Right cardiac atrium (tissue), 5 donors: ENCODE measurements around the gene GPR17. TPM values are rescaled to one million over a fixed set of nuclear protein-coding genes. Genes with fewer than 3 reads are reported as not detected.
A peak's percentile ranks its signal among the peaks of the same experiment; 100 is the strongest.

ENCODE experiments used
- ATAC-seq, 2 donors: fragments of 200-7000 bp; cut with Tn5 transposase; one replicate each; pipeline versions ENCODE4 v1.8.0 to v1.9.1; 2020; ENCODE audit warnings: moderate library complexity in 2 of 2, mild to moderate bottlenecking in 1 of 2
- DNase-seq, 3 donors: peaks; one replicate each; pipeline ENCODE4 v3.0.0-alpha.2; 2020
- H3K27ac ChIP-seq: one replicate; pipeline ENCODE4 v1.5.1; 2013; ENCODE audit warnings: mild to moderate bottlenecking, low read length, control low read depth, moderate library complexity
- H3K27me3 ChIP-seq: one replicate; pipeline ENCODE4 v1.6.1; 2013; ENCODE audit not compliant: control insufficient read depth, insufficient read depth
- H3K4me1 ChIP-seq: one replicate; pipeline ENCODE4 v1.6.1; 2013; ENCODE audit warnings: low read length; ENCODE audit not compliant: control insufficient read depth, insufficient read depth
- H3K4me3 ChIP-seq: one replicate; pipeline ENCODE4 v1.5.1; 2013; ENCODE audit warnings: low read length, control low read depth
- H3K9me3 ChIP-seq: one replicate; pipeline ENCODE4 v1.6.1; 2013; ENCODE audit warnings: low read length; ENCODE audit not compliant: control insufficient read depth
- WGBS: extraction: QIAGEN DNeasy Blood & Tissue Kit; methylation state at CpG from one replicate; pipeline ENCODE4 v1.1.7; 2013; 5-methylcytosine and 5-hydroxymethylcytosine counted together
- intact Hi-C, 4 donors: fragments of 100-400 bp; cut with DNase I; formaldehyde crosslinking; loops; one replicate each; pipeline versions ENCODE4 v1.11.0 to v1.14.0; 2022 to 2023
- polyA plus RNA-seq: library from polyadenylated mRNA; stranded (reverse); fragments of 200-250 nt; gene quantifications from one replicate; pipeline ENCODE4 v1.2.3, GENCODE V29; 2013
- total RNA-seq, 4 donors: library from RNA; stranded (reverse); fragmentation: NEBNext Ultra II Directional; extraction: Animal tissue kit (Norgen Biotek cat#: 25700); gene quantifications; one replicate each; pipeline ENCODE4 v1.2.1, GENCODE V29; 2021
- donor health status: healthy with polysubstance abuse.
- donor health status: DM: no; HTN: yes; CAD: no.
- donor health status: DM: no; HTN: no; CAD: no.
- donor health status: DM: no; HTN: yes; CAD: no; lungs with severe emphysema.
- donor health status: DM: yes; HTN: yes; CAD: no.

GPR17 gene
- total and polyA plus RNA-seq, 5 donors, result 0.31 to 4.0 (median 0.40) TPM; not detected in 2

DNA sequence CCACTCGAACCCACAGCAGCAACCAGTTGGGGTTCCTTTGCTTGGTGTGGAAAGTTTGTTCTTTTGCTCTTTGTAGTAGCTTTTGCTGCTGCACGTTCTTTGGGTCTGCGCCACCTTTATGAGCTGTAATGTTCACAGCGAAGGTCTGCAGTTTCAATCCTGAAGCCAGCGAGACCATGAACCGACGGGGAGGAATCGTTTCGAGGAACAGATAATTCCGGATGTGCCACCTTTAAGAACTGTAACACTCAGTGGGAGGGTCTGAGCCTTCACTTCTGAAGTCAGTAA lies 14.3 kb downstream of the GPR17 start:
- Histone ChIP-seq H3K9me3 (no peaks in the 10 kb centered on the region), H3K4me3 (no peak overlapping the region), H3K27me3 (no peaks in the 10 kb centered on the region), H3K27ac (peak overlapping the region; percentile 88), H3K4me1 (peaks cover 48% of the 10 kb centered on the region)
- intact Hi-C loops, result no loop called here
- no peak for DNase-seq
- no peak for ATAC-seq
- 86% methylated on average over 10 of the region's 10 CpGs for WGBS

DNA sequence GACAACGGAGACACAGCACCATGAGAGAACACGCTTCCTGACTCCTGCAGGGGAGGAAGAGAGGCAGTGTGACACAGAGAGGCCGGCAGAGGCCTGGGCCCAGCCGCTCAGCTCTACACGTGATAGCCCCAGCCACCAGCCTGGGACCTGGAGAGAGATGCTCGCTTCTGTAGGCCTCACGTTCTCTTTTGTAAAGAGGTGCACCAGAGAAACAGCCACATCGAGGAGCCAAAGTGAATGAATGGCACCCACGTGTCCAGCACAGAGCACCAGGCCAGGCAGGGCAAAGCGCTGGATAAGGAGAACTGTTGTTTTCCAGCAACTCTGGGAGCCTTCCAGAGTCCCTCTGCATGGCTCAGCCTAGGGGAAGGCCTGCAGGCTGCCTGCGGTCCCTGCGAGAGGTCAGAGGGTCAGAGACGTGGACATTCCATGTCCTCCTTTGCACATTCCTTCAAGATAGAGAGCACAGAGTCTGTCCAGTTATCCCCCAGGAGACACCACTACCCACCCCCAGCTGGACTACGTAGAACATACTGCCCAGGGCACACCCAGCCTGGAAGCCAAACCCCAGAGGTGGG lies 15.2 kb downstream of the GPR17 start:
- WGBS, result 55% methylated on average over 14 of the region's 14 CpGs
- Histone ChIP-seq H3K4me1 (peaks cover 51% of the 10 kb centered on the region), H3K4me3 (no peak overlapping the region), H3K27ac (peak overlapping the region; percentile 71), H3K9me3 (no peaks in the 10 kb centered on the region), H3K27me3 (no peaks in the 10 kb centered on the region)
- ATAC-seq (peak; percentile 1 to 2), DNase-seq (peak in 2 of 3 donors; percentile 64 to 69)
- intact Hi-C loops, result no loop called here

DNA sequence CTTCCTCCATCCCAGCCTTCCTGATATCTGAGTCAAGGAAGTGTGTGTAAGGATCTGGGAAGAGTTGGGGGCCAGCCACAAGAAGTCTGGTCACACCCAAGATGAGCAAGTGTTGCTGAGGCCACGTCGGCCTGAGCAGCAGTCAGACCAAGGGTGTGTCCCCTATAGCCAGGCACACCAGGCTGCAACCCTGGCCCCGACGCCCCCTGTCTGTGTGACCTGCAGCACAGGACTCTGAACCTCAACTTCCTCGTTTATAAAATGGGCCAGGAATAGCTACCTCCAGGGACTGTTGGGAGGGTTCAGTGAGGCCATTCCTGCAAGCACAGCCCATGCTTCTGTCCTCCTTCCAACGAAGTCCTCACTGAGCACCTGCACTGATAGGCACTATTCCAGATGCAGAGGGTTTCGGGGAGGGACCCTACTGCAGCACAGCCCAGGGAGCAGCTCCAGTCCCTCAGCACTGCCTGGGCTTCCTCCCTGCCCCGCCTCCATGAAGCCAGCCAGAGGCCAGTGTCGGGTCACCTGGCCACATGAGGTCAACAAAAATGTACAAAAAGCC lies 16.1 kb downstream of the GPR17 start:
- ATAC-seq, result peak; percentile 14 to 66
- intact Hi-C loops, result no loop called here
- H3K4me1 ChIP-seq, result peaks cover 46% of the 10 kb centered on the region

DNA sequence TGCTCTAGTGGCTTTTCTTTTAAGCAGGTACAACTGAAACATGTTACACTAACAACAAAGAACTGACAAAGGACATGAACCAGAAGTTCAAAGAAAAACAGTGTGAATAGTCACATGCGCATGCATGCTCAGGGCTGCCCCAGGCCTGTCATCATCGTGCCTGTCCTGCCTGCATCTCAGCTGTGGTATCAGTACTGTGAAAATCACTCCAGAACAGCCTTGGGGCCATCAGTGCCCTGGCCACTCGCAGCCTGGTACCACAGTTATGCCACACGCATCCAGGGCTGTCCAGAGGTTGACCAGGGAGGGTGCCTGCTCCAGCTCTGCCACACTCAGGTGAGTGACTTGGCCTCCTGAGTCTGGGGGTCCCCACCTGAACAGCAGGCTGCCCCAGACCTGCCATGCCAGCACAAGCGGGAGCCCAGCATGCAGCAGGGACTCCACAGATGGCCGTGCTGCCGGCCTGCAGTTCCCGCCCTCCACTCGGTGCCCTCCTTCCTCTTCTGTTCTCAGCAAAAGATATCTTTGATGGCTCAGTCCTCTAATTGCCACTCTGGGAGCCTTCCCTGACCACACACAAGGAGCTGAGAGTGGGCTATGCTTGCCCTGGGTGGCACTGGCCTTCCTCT lies 17.1 kb downstream of the GPR17 start:
- 56% methylated on average over 9 of the region's 9 CpGs for WGBS
- Histone ChIP-seq H3K27ac (peak overlapping the region; percentile 65), H3K4me3 (no peak overlapping the region), H3K27me3 (no peaks in the 10 kb centered on the region), H3K9me3 (no peaks in the 10 kb centered on the region), H3K4me1 (peaks cover 40% of the 10 kb centered on the region)
- intact Hi-C loops, result no loop called here
- no peak for ATAC-seq
- peak in 1 of 3 donors; percentile 40 for DNase-seq

More for the DNA sequence above, 16.1 kb downstream of the GPR17 start:
- Histone ChIP-seq H3K4me3 (no peak overlapping the region), H3K27me3 (no peaks in the 10 kb centered on the region), H3K27ac (peak overlapping the region; percentile 71), H3K9me3 (no peaks in the 10 kb centered on the region)
- DNase-seq, result peak; percentile 73 to 81 (median 73)
- whole genome bisulfite sequencing, result 33% methylated on average over 9 of the region's 9 CpGs

- Histone ChIP-seq H3K4me3 (peak overlapping the region; percentile 34), H3K4me1 (peaks cover 36% of the 10 kb centered on the region), H3K27me3 (no peaks in the 10 kb centered on the region), H3K9me3 (no peaks in the 10 kb centered on the region), H3K27ac (peak overlapping the region; percentile 65)
- 50% methylated on average over 6 of the region's 6 CpGs for WGBS
- DNase-seq (peak in 1 of 3 donors; percentile 42), ATAC-seq (no peak)
- intact Hi-C loops, result no loop called here
Observed at GRCh38 chr2:127663566-127664064, 17.7 kb downstream of the GPR17 start.

DNA sequence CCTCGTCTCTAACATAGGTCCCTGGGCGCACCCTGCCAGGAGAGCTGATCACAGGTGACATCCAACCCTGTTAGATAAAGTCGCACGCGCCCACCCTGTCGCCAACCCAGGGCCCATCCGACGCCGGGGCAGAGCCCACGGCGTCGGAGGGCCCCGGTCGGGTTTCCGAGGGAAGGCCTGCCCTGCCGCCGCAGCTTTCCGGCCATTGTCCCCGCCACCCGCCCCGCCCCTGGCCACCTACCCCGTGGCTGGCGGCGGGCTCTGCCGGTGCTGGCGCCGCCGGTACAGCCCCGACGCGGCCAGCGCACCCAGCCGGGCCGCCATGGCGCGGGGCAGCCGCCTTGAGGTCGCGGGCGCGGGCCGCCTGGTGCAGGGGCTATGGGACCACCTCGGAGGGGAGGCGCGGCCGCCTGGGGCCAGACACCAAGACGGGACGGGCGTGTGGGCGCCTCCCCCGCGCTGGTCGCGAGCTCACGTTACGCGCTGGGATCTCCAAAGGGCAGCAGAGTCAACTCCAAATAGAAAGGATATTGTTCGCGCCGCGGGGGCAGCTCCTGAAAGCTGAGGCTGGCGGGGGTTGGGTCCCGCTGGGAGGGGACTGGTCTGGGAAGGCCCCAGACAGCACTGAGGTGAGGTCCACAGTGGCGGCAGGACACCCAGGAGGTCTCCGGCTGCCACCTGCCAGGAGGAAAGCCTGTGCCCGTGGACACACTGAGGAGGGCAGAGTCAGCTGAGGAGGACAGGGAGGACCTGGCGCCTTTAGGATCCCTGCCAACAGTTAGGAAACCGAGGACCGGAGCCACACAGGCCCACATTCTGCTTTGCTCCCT lies 18.3 kb downstream of the GPR17 start:
- peak; percentile 34 for ATAC-seq
- Histone ChIP-seq H3K27ac (peak overlapping the region; percentile 94), H3K27me3 (no peaks in the 10 kb centered on the region), H3K4me3 (peak overlapping the region; percentile 34), H3K4me1 (peaks cover 31% of the 10 kb centered on the region), H3K9me3 (no peaks in the 10 kb centered on the region)
- peak in 2 of 3 donors; percentile 76 to 82 for DNase-seq
- WGBS, result 16% methylated on average over 69 of the region's 69 CpGs
- intact Hi-C loops, result no loop called here

- Histone ChIP-seq H3K9me3 (no peaks in the 10 kb centered on the region), H3K4me1 (peaks cover 27% of the 10 kb centered on the region), H3K27ac (peak overlapping the region; percentile 94), H3K4me3 (peak overlapping the region; percentile 34), H3K27me3 (no peaks in the 10 kb centered on the region)
- ATAC-seq, result no peak
- intact Hi-C loops, result no loop called here
- 80% methylated on average over 6 of the region's 6 CpGs for WGBS
- no peak for DNase-seq
Observed at GRCh38 chr2:127664895-127665225, 18.9 kb downstream of the GPR17 start.

GRCh38 chr2:127665267-127665893 lies 19.4 kb downstream of the GPR17 start:
- H3K4me3 ChIP-seq, result no peak overlapping the region
- intact Hi-C loops, result no loop called here
- DNase-seq (no peak), ATAC-seq (no peak)
- 79% methylated on average over 8 of the region's 8 CpGs for WGBS
- no peaks in the 10 kb centered on the region for H3K27me3 ChIP-seq
- peak overlapping the region; percentile 94 for H3K27ac ChIP-seq
- no peaks in the 10 kb centered on the region for H3K9me3 ChIP-seq
- peaks cover 27% of the 10 kb centered on the region for H3K4me1 ChIP-seq

DNA sequence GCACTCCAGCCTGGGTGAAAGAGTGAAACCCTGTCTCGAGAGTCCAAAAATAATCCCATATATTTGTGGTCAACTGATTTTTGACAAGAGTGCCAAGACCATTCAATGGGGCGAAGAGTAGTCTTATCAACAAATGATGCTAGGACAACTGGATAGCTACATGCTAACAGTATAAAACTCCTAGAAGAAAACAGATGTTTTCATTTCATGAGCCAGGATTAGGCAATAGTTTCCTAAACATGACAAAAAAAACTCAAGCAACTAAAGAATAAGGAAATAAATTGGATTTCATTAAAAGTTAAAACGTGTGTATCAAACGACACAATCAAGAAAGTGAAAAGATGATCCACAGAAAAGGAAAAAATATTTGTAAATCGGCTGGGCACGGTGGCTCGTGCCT lies 23.1 kb downstream of the GPR17 start:
- intact Hi-C loops, result no loop called here
- 67% methylated on average over 7 of the region's 7 CpGs for WGBS
- Histone ChIP-seq H3K4me1 (peaks cover 12% of the 10 kb centered on the region), H3K9me3 (no peaks in the 10 kb centered on the region), H3K27me3 (no peaks in the 10 kb centered on the region), H3K27ac (no peak overlapping the region), H3K4me3 (no peak overlapping the region)
- DNase-seq (no peak), ATAC-seq (no peak)

- H3K4me1 ChIP-seq, result peaks cover 11% of the 10 kb centered on the region
- H3K9me3 ChIP-seq, result no peaks in the 10 kb centered on the region
- ATAC-seq (no peak), DNase-seq (no peak)
- H3K27ac ChIP-seq, result peak overlapping the region; percentile 33
- H3K27me3 ChIP-seq, result no peaks in the 10 kb centered on the region
- 74% methylated on average over 10 of the region's 10 CpGs for WGBS
- no peak overlapping the region for H3K4me3 ChIP-seq
- intact Hi-C loops, result no loop called here
Observed at GRCh38 chr2:127670055-127670956, 24.4 kb downstream of the GPR17 start.
